Liver (tissue), 9 donors: ENCODE results near the gene TGDS. TPM values are rescaled to one million over a fixed set of nuclear protein-coding genes. Genes with fewer than 3 reads are reported as not detected.

Experiments
- DNase-seq: peaks from one replicate; pipeline ENCODE4 v3.0.0-alpha.2; 2017; ENCODE audit warnings: low spot score
- H3K27ac ChIP-seq, 2 donors: one replicate each; pipeline ENCODE4 v1.7.0; 2013; ENCODE audit warnings: inconsistent platforms in 2 of 2, low read length in 2 of 2, control low read depth in 1 of 2, low read depth in 1 of 2, mild to moderate bottlenecking in 1 of 2
- H3K27me3 ChIP-seq, 4 donors: one replicate each; pipeline versions ENCODE4 v1.6.1 to v1.7.0; 2013; ENCODE audit warnings: low read length in 3 of 4, inconsistent platforms in 1 of 4, mild to moderate bottlenecking in 1 of 4, moderate library complexity in 1 of 4; ENCODE audit not compliant: control insufficient read depth in 4 of 4, insufficient read depth in 4 of 4
- H3K36me3 ChIP-seq, 4 donors: one replicate each; pipeline versions ENCODE4 v1.6.1 to v1.7.0; 2013; ENCODE audit warnings: low read length in 3 of 4, mild to moderate bottlenecking in 3 of 4, low read depth in 1 of 4, moderate library complexity in 1 of 4; ENCODE audit not compliant: control insufficient read depth in 4 of 4, insufficient read depth in 3 of 4
- H3K4me1 ChIP-seq, 4 donors: one replicate each; pipeline versions ENCODE4 v1.6.1 to v1.7.0; 2013; ENCODE audit warnings: low read length in 3 of 4, mild to moderate bottlenecking in 3 of 4, moderate library complexity in 1 of 4; ENCODE audit not compliant: control insufficient read depth in 4 of 4, insufficient read depth in 4 of 4
- H3K4me3 ChIP-seq, 3 donors: one replicate each; pipeline versions ENCODE4 v1.6.1 to v1.7.0; 2013; ENCODE audit warnings: low read length in 3 of 3, control low read depth in 1 of 3, low read depth in 1 of 3, mild to moderate bottlenecking in 1 of 3
- H3K9ac ChIP-seq, 2 donors: one replicate each; pipeline ENCODE4 v1.7.0; 2013; ENCODE audit warnings: low read length in 2 of 2, mild to moderate bottlenecking in 2 of 2, moderate library complexity in 2 of 2, control low read depth in 1 of 2, low read depth in 1 of 2
- H3K9me3 ChIP-seq, 4 donors: one replicate each; pipeline versions ENCODE4 v1.6.1 to v1.7.0; 2013; ENCODE audit warnings: low read length in 3 of 4; ENCODE audit not compliant: control insufficient read depth in 4 of 4
- EGR1 ChIP-seq, 2 donors: IDR thresholded peaks; 2 replicates each; pipeline ENCODE4 v1.6.1; 2016 to 2018; ENCODE audit warnings: antibody characterized with exemption in 2 of 2, low read depth in 2 of 2
- FOXA1 ChIP-seq: IDR thresholded peaks from 2 replicates; pipeline ENCODE4 v1.6.1; 2016; ENCODE audit warnings: antibody characterized with exemption
- GABPA ChIP-seq, 2 donors: IDR thresholded peaks in 1 of 2; conservative IDR thresholded peaks in 1 of 2; 2 replicates each; pipeline ENCODE4 v1.6.1; 2016; ENCODE audit warnings: antibody characterized with exemption in 2 of 2, mild to moderate bottlenecking in 1 of 2, moderate library complexity in 1 of 2
- HNF4A ChIP-seq, 2 donors: conservative IDR thresholded peaks; 2 replicates each; pipeline ENCODE4 v1.6.1; 2016; ENCODE audit warnings: antibody characterized with exemption in 2 of 2, mild to moderate bottlenecking in 2 of 2
- HNF4G ChIP-seq: IDR thresholded peaks from 2 replicates; pipeline ENCODE4 v1.6.1; 2016; ENCODE audit warnings: antibody characterized with exemption
- JUND ChIP-seq, 2 donors: IDR thresholded peaks; 2 replicates each; pipeline ENCODE4 v1.6.1; 2016; ENCODE audit warnings: antibody characterized with exemption in 2 of 2
- NR2F2 ChIP-seq: IDR thresholded peaks from 2 replicates; pipeline ENCODE4 v1.6.1; 2016; ENCODE audit warnings: antibody characterized with exemption
- RAD21 ChIP-seq, 2 donors: IDR thresholded peaks; 2 replicates each; pipeline ENCODE4 v1.6.1; 2016; ENCODE audit warnings: antibody characterized with exemption in 2 of 2, mild to moderate bottlenecking in 2 of 2
- RXRA ChIP-seq, 2 donors: IDR thresholded peaks; 2 replicates each; pipeline ENCODE4 v1.6.1; 2017 to 2018; ENCODE audit warnings: antibody characterized with exemption in 2 of 2, mild to moderate bottlenecking in 1 of 2
- SP1 ChIP-seq: IDR thresholded peaks from 2 replicates; pipeline ENCODE4 v1.6.1; 2018; ENCODE audit warnings: antibody characterized with exemption, mild to moderate bottlenecking
- TAF1 ChIP-seq: conservative IDR thresholded peaks from 2 replicates; pipeline ENCODE4 v1.6.1; 2016; ENCODE audit warnings: antibody characterized with exemption, mild to moderate bottlenecking
- WGBS: extraction: QIAGEN DNeasy Blood & Tissue Kit; methylation state at CpG from one replicate; pipeline ENCODE4 v1.1.7; 2013; 5-methylcytosine and 5-hydroxymethylcytosine counted together
- polyA plus RNA-seq, 2 donors: library from polyadenylated mRNA; stranded (reverse) in 1 of 2; unstranded in 1 of 2; fragments of 200-250 nt in 1 of 2; fragments of >200 nt in 1 of 2; fragmentation: Nextera tagmentation in 1 of 2; extraction: Ambion mirVana in 1 of 2; gene quantifications; one replicate each; pipeline versions ENCODE4 v1.2.1 to v1.2.3, GENCODE V29; 2013 to 2015
- total RNA-seq, 2 donors: library from RNA; depleted of rRNA; stranded (reverse); fragments of >200 nt; gene quantifications; one replicate each; pipeline ENCODE4 v1.2.3, GENCODE V29; 2014
- TF ChIP-seq, protein P1 (sequence below): IDR thresholded peaks from 2 replicates; pipeline ENCODE4 v1.6.1; 2016; ENCODE audit warnings: antibody characterized with exemption
- TF ChIP-seq, protein P2 (sequence below): IDR thresholded peaks from 2 replicates; pipeline ENCODE4 v1.6.1; 2016; ENCODE audit warnings: antibody characterized with exemption
- TF ChIP-seq, protein P3 (sequence below): IDR thresholded peaks from 2 replicates; pipeline ENCODE4 v1.6.1; 2016; ENCODE audit warnings: antibody characterized with exemption, mild to moderate bottlenecking
- TF ChIP-seq, protein P4 (sequence below): IDR thresholded peaks from 2 replicates; pipeline ENCODE4 v1.6.1; 2016; ENCODE audit warnings: antibody characterized with exemption
- donor health status: healthy.
- donor health status: healthy.
- donor health status: healthy.
- donor health status: healthy.
- donor health status: healthy.

The TGDS gene
- total and polyA plus RNA-seq, 4 donors: 5.7 to 11.4 (median 9.5) TPM

DNA sequence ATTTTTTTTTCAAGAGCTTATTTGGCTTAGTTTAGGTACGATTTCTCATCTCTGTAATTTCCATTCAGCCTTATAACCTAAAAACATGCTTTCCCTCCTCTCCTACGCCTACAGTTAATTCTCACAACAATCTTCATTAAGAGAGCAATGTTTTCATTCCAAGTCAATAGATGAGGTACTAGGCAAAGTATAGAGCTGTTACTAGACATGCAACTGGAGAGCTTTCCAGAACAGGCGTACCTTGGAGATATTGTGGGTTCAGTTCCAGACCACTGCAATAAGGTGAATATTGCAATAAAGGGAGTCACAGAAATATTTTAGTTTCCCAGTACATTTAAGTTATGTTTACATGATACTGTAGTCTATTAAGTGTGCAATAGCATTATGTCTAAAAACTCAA is 34.8 kb downstream of the TGDS start:
- H3K4me1 ChIP-seq: no peaks in the 10 kb centered on the region
- TF ChIP-seq JUND (IDR thresholded peaks at IDR 0.05): no peak
- no peak for TF ChIP-seq HNF4G
- TF ChIP-seq, protein P1, sequence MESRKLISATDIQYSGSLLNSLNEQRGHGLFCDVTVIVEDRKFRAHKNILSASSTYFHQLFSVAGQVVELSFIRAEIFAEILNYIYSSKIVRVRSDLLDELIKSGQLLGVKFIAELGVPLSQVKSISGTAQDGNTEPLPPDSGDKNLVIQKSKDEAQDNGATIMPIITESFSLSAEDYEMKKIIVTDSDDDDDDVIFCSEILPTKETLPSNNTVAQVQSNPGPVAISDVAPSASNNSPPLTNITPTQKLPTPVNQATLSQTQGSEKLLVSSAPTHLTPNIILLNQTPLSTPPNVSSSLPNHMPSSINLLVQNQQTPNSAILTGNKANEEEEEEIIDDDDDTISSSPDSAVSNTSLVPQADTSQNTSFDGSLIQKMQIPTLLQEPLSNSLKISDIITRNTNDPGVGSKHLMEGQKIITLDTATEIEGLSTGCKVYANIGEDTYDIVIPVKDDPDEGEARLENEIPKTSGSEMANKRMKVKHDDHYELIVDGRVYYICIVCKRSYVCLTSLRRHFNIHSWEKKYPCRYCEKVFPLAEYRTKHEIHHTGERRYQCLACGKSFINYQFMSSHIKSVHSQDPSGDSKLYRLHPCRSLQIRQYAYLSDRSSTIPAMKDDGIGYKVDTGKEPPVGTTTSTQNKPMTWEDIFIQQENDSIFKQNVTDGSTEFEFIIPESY: no peak
- no peak for TF ChIP-seq HNF4A (conservative IDR thresholded peaks at IDR 0.05)
- TF ChIP-seq FOXA1: no peak
- TF ChIP-seq GABPA (IDR thresholded peaks at IDR 0.05 in 1 of 2, conservative IDR thresholded peaks at IDR 0.05 in 1 of 2): no peak
- no peak for TF ChIP-seq TAF1
- no peak for TF ChIP-seq SP1
- no peak for TF ChIP-seq EGR1 (IDR thresholded peaks at IDR 0.05; ENCODE audit: low read depth in 2 of 2)
- no peak for TF ChIP-seq RXRA (IDR thresholded peaks at IDR 0.05)
- TF ChIP-seq, protein P2, sequence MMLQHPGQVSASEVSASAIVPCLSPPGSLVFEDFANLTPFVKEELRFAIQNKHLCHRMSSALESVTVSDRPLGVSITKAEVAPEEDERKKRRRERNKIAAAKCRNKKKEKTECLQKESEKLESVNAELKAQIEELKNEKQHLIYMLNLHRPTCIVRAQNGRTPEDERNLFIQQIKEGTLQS: no peak
- TF ChIP-seq, protein P3, sequence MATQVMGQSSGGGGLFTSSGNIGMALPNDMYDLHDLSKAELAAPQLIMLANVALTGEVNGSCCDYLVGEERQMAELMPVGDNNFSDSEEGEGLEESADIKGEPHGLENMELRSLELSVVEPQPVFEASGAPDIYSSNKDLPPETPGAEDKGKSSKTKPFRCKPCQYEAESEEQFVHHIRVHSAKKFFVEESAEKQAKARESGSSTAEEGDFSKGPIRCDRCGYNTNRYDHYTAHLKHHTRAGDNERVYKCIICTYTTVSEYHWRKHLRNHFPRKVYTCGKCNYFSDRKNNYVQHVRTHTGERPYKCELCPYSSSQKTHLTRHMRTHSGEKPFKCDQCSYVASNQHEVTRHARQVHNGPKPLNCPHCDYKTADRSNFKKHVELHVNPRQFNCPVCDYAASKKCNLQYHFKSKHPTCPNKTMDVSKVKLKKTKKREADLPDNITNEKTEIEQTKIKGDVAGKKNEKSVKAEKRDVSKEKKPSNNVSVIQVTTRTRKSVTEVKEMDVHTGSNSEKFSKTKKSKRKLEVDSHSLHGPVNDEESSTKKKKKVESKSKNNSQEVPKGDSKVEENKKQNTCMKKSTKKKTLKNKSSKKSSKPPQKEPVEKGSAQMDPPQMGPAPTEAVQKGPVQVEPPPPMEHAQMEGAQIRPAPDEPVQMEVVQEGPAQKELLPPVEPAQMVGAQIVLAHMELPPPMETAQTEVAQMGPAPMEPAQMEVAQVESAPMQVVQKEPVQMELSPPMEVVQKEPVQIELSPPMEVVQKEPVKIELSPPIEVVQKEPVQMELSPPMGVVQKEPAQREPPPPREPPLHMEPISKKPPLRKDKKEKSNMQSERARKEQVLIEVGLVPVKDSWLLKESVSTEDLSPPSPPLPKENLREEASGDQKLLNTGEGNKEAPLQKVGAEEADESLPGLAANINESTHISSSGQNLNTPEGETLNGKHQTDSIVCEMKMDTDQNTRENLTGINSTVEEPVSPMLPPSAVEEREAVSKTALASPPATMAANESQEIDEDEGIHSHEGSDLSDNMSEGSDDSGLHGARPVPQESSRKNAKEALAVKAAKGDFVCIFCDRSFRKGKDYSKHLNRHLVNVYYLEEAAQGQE: no peak
- TF ChIP-seq NR2F2: no peak
- H3K9me3 ChIP-seq: no peaks in the 10 kb centered on the region
- no peak overlapping the region for H3K9ac ChIP-seq
- no peak for DNase-seq
- 96% methylated on average over 3 of the region's 3 CpGs for WGBS
- H3K27ac ChIP-seq: no peak overlapping the region
- peaks cover 0 to 2% (median under 1%) of the 10 kb centered on the region in 4 donors for H3K36me3 ChIP-seq
- H3K27me3 ChIP-seq: no peaks in the 10 kb centered on the region
- no peak overlapping the region for H3K4me3 ChIP-seq

DNA sequence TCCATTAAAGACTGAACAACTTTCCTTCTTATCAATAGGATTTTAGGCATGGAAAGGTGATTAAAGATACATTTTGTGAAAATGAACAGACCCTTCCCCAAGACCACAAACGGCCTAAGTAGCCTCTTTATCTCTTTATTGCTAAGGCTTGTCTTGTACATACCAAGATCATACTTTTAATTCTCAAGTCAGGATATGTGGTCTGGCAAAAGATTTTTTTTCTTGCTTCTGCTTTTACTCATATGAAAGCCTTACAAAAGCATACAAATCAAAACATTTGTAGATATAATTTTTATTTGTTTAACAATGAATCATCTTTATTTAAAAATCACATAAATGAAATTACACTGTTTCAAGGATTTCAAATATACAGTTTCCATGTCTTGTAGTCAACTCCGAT is 35.8 kb downstream of the TGDS start:
- WGBS: 80% methylated on average over 2 of the region's 2 CpGs
- no peak overlapping the region for H3K9ac ChIP-seq
- no peaks in the 10 kb centered on the region for H3K4me1 ChIP-seq
- no peak for TF ChIP-seq EGR1 (IDR thresholded peaks at IDR 0.05; ENCODE audit: low read depth in 2 of 2)
- TF ChIP-seq, protein P4, sequence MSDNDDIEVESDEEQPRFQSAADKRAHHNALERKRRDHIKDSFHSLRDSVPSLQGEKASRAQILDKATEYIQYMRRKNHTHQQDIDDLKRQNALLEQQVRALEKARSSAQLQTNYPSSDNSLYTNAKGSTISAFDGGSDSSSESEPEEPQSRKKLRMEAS: no peak
- no peak for TF ChIP-seq HNF4G
- TF ChIP-seq NR2F2: no peak
- TF ChIP-seq JUND (IDR thresholded peaks at IDR 0.05): no peak
- TF ChIP-seq RAD21 (IDR thresholded peaks at IDR 0.05): no peak
- no peak for TF ChIP-seq HNF4A (conservative IDR thresholded peaks at IDR 0.05)
- TF ChIP-seq, protein P2: no peak
- no peak for TF ChIP-seq GABPA (IDR thresholded peaks at IDR 0.05 in 1 of 2, conservative IDR thresholded peaks at IDR 0.05 in 1 of 2)
- no peak for TF ChIP-seq SP1
- no peak for DNase-seq
- H3K27me3 ChIP-seq: no peaks in the 10 kb centered on the region
- H3K4me3 ChIP-seq: no peak overlapping the region
- H3K9me3 ChIP-seq: no peaks in the 10 kb centered on the region
- peaks cover 0 to 2% (median under 1%) of the 10 kb centered on the region in 4 donors for H3K36me3 ChIP-seq
- H3K27ac ChIP-seq: no peak overlapping the region
